PC-3 (cell line): Measurements from ENCODE around the gene AHCYL1. TPM values are rescaled to one million over a fixed set of nuclear protein-coding genes. Genes with fewer than 3 reads are reported as not detected.

ENCODE experiments used
- ATAC-seq: fragments of 200-7000 bp; cut with Tn5 transposase; 2 replicates; pipeline ENCODE4 v1.9.1; 2020; ENCODE audit warnings: mild to moderate bottlenecking, moderate library complexity
- BruUV-seq: library from RNA; stranded (reverse); fragments of 400-500 nt; replicated peaks from 2 replicates; lab custom pipeline; 2021; lab: Mats Ljungman, UMichigan
- CTCF ChIA-PET: fragments of 300-600 bp; sonication (Branson Sonifier 250); formaldehyde crosslinking; loops from one replicate; lab custom pipeline; 2022; ENCODE audit warnings: antibody characterized with exemption; lab: Charles Lee
- POLR2A ChIA-PET: fragments of 300-600 bp; sonication (Branson Sonifier 250); formaldehyde crosslinking; loops from one replicate; lab custom pipeline; 2022; ENCODE audit warnings: antibody characterized with exemption; ENCODE audit not compliant: unreplicated experiment; lab: Charles Lee
- DNase-seq: peaks from one replicate; pipeline ENCODE4 v3.0.0-alpha.2; 2015
- H2AFZ ChIP-seq: fragments of 300-600 bp; sonication (generic); 2 replicates; pipeline ENCODE4 v1.6.0; 2016; ENCODE audit warnings: antibody characterized with exemption, low read length
- H3F3A ChIP-seq: fragments of 300-600 bp; sonication (generic); one replicate; pipeline ENCODE4 v1.6.0; 2017; ENCODE audit warnings: antibody characterized with exemption, low read length, control low read depth, mild to moderate bottlenecking; ENCODE audit not compliant: unreplicated experiment
- H3K27ac ChIP-seq: fragments of 300-600 bp; sonication (generic); 2 replicates; pipeline ENCODE4 v1.5.1; 2016; ENCODE audit warnings: mild to moderate bottlenecking, low read length
- H3K27me3 ChIP-seq: fragments of 300-600 bp; sonication (generic); 2 replicates; pipeline ENCODE4 v1.6.1; 2016; ENCODE audit warnings: low read length, mixed read lengths
- H3K36me3 ChIP-seq: fragments of 300-600 bp; sonication (generic); 2 replicates; pipeline ENCODE4 v1.6.1; 2016; ENCODE audit warnings: low read depth, mixed run types, low read length, mixed read lengths
- H3K4me1 ChIP-seq: fragments of 300-600 bp; sonication (generic); 2 replicates; pipeline ENCODE4 v1.5.1; 2016; ENCODE audit warnings: low read length; ENCODE audit not compliant: insufficient read depth
- H3K4me2 ChIP-seq: fragments of 300-600 bp; sonication (generic); 2 replicates; pipeline ENCODE4 v1.6.0; 2016; ENCODE audit warnings: low read length
- H3K4me3 ChIP-seq: fragments of 300-600 bp; sonication (generic); 2 replicates; pipeline ENCODE4 v1.5.1; 2016; ENCODE audit warnings: mild to moderate bottlenecking, low read length, mixed read lengths
- H3K79me2 ChIP-seq: fragments of 300-600 bp; sonication (generic); 2 replicates; pipeline ENCODE4 v1.6.1; 2017; ENCODE audit warnings: low read length, mixed read lengths
- H3K9ac ChIP-seq: fragments of 300-600 bp; sonication (generic); 2 replicates; pipeline ENCODE4 v1.6.0; 2016; ENCODE audit warnings: mild to moderate bottlenecking, low read length
- H3K9me2 ChIP-seq: fragments of 300-600 bp; sonication (generic); replicated peaks from 2 replicates; pipeline ENCODE4 v1.6.1; 2016; ENCODE audit warnings: mixed run types, low read length, mixed read lengths
- H3K9me3 ChIP-seq: fragments of 300-600 bp; sonication (generic); 2 replicates; pipeline ENCODE4 v1.6.1; 2016; ENCODE audit warnings: low read length, mixed read lengths
- H4K20me1 ChIP-seq: fragments of 300-600 bp; sonication (generic); 2 replicates; pipeline ENCODE4 v1.6.1; 2016; ENCODE audit warnings: low read length, mixed read lengths
- CTCF ChIP-seq: fragments of 300-600 bp; sonication (generic); conservative IDR thresholded peaks from 2 replicates; pipeline ENCODE4 v1.5.1; 2017; ENCODE audit warnings: antibody characterized with exemption, low read depth, mild to moderate bottlenecking, low read length
- EZH2 ChIP-seq: fragments of 300-600 bp; sonication (generic); IDR thresholded peaks from one replicate; pipeline ENCODE4 v1.6.1; 2017; ENCODE audit warnings: antibody characterized with exemption, mild to moderate bottlenecking, low read length; ENCODE audit not compliant: unreplicated experiment
- EZH2phosphoT487 ChIP-seq: fragments of 300-600 bp; sonication (generic); IDR thresholded peaks from 2 replicates; pipeline ENCODE4 v1.6.1; 2018; ENCODE audit warnings: mild to moderate bottlenecking, antibody characterized with exemption, low read length, borderline replicate concordance
- intact Hi-C: fragments of 100-400 bp; cut with micrococcal nuclease; formaldehyde crosslinking; loops from 2 replicates; pipeline ENCODE4 v1.9.0; 2023
- total RNA-seq: library from RNA; depleted of rRNA; stranded (reverse); fragments of >200 nt; gene quantifications from 2 replicates; pipeline ENCODE4 v1.2.3, GENCODE V29; 2014

AHCYL1 gene
- total RNA-seq, 1 experiment from 2014 or later = 35.8 TPM

- Histone ChIP-seq H3K27me3 (no peaks in the 10 kb centered on the region), H3K9ac (no peak overlapping the region), H3F3A (no peaks in the 10 kb centered on the region), H3K9me2 (no peaks in the 10 kb centered on the region), H3K9me3 (no peaks in the 10 kb centered on the region), H3K79me2 (peaks cover 83% of the 10 kb centered on the region), H3K4me2 (no peak overlapping the region), H2AFZ (no peak overlapping the region), H3K4me3 (no peak overlapping the region), H4K20me1 (peaks cover 29% of the 10 kb centered on the region), H3K27ac (no peak overlapping the region), H3K4me1 (peaks cover 31% of the 10 kb centered on the region), H3K36me3 (peaks cover 11% of the 10 kb centered on the region)
- ChIA-PET CTCF (no interaction called here), POLR2A (no interaction called here)
- DNase-seq = no peak
- ATAC-seq = no peak
- TF ChIP-seq EZH2phosphoT487 (no peak), EZH2 (no peak), CTCF (no peak)
- no TSS peak for BruUV-seq
- intact Hi-C loops = no loop called here
Observed at GRCh38 chr1:109988349-109988914, 3.9 kb downstream of the AHCYL1 start.

GRCh38 chr1:109989506-109990301 is 5.1 kb downstream of the AHCYL1 start:
- DNase-seq = no peak
- H3K9ac ChIP-seq = no peak overlapping the region
- no peaks in the 10 kb centered on the region for H3F3A ChIP-seq
- H3K27ac ChIP-seq = no peak overlapping the region
- H3K79me2 ChIP-seq = peaks cover 95% of the 10 kb centered on the region
- ChIA-PET POLR2A (no interaction called here), CTCF (no interaction called here)
- TF ChIP-seq EZH2phosphoT487 = no peak
- no peak for TF ChIP-seq CTCF
- no peak for TF ChIP-seq EZH2
- peaks cover 21% of the 10 kb centered on the region for H3K4me1 ChIP-seq
- H3K9me3 ChIP-seq = no peaks in the 10 kb centered on the region
- BruUV-seq = no TSS peak
- peaks cover 11% of the 10 kb centered on the region for H3K36me3 ChIP-seq
- no peak overlapping the region for H3K4me2 ChIP-seq
- peaks cover 29% of the 10 kb centered on the region for H4K20me1 ChIP-seq
- intact Hi-C loops = no loop called here
- H2AFZ ChIP-seq = no peak overlapping the region
- no peak for ATAC-seq
- no peak overlapping the region for H3K4me3 ChIP-seq
- H3K27me3 ChIP-seq = no peaks in the 10 kb centered on the region
- H3K9me2 ChIP-seq = no peaks in the 10 kb centered on the region

- Histone ChIP-seq H3K4me1 (peaks cover 21% of the 10 kb centered on the region), H3K9me3 (no peaks in the 10 kb centered on the region), H4K20me1 (peaks cover 29% of the 10 kb centered on the region), H3K9ac (no peak overlapping the region), H3F3A (no peaks in the 10 kb centered on the region), H2AFZ (no peak overlapping the region), H3K9me2 (no peaks in the 10 kb centered on the region), H3K79me2 (peaks cover 97% of the 10 kb centered on the region), H3K4me2 (no peak overlapping the region), H3K27ac (no peak overlapping the region), H3K27me3 (no peaks in the 10 kb centered on the region), H3K36me3 (peaks cover 11% of the 10 kb centered on the region), H3K4me3 (no peak overlapping the region)
- ChIA-PET POLR2A (no interaction called here), CTCF (no interaction called here)
- ATAC-seq = no peak
- intact Hi-C loops = no loop called here
- BruUV-seq = no TSS peak
- DNase-seq = no peak
- TF ChIP-seq EZH2 (no peak), EZH2phosphoT487 (no peak), CTCF (no peak)
Observed at GRCh38 chr1:109990302-109990653, 5.7 kb downstream of the AHCYL1 start.
